Measurements from ENCODE around the gene EPX.

EPX gene

DNA sequence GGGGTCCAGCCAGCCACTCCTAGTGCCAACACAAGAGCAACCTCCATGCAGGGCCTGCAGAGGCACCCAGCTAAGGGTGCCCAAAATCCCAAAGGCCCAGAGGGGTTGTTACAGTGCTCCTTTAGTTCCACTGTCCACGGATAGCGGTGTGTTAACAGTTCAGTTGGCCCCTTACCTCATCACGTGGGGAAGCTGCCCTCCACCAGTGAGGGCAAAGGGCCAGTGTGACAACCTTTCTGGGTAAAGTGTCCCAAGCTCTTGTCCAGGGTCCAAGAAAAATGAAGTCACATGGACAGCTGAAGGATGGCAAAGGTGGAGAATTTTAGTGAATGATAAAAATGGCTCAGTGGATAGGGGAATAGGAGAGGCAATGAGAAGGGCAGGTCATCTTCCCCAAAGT lies 35.2 kb downstream of the EPX start:
- no peak for DNase-seq (ENCODE audit: low spot score)

DNA sequence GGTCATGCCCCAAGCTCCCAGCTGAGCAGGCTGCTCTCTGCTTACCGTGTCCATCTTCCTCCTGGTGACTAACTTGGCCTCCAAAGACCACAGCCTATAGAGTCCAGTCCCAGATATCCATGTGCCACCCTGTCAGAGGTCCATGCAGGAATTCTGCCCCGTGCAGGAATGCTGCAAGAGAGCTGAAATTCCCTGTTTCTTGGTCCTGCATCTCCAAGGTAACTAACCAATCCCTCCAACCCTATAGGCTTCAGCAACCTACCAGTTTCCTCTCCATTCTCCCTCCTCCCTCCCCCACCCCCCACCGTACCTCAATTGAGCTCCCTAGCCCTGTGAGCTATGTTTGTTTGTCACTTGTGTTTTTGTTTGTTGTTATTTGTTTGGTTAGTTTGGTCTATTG lies 36.2 kb downstream of the EPX start:
- DNase-seq (ENCODE audit: low spot score): no peak

DNA sequence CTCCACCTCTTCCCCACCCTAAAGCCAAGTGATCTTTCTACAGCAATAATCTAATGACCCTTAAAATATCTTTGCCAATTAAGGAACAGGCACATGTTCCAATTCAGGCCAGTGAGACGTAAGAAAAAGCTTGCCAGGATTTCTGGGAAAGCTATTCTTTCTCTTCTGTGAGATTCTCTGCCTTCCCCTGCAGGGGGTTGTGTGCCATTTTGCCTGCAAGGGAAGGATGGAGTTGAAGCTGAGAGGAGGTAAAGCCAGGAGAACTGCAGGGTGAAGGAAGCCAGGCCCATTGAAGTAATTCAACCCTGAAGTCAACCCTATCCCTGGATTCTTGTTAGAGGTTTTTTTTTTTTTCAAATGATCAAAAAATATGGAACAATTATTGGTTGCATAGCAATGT lies 36.9 kb downstream of the EPX start:
- DNase-seq (ENCODE audit: low spot score): no peak

DNA sequence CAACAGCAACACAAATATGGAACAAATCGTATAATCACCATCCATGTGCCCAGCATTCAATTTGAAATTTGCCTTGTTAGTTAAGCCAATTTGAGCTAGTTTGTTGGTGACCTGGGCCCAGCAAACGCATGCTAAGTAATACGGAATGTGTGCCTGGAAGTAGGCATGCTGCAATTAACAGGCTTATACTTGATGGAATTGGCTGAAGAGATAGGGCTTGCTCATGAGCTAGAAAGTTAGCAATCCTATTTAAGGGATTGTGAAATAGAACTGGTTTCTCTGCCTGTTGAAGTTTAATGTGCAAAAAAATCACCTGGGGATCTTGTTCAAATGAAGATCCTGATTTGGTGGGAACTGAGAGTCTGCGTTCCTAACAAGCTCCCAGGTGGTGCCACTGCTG lies 37.4 kb downstream of the EPX start:
- DNase-seq (ENCODE audit: low spot score): no peak

- DNase-seq (ENCODE audit: low spot score): no peak
Observed at GRCh38 chr17:58231641-58232040, 39.1 kb downstream of the EPX start.

DNA sequence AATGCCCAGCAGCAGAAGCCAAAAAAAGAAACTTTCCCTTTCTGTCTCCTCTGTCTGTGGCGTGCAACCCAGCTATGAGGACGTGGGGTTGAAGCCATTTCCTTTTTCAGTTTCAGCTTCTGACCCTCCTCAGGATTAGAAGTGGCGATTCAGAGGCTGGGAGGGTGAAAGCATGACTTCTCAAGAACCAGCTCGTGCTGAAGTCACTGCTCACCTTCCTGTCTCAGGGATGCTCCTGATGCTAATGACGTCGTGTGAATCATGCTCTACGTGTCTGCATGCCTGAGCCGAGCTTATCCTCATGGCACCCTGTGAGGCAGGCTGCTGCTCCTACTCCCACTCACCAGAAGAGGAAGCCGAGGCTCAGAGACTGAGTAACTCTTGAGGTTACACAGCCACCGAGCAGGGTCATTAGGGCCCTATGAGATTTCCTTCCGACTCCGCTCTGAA lies 40.2 kb downstream of the EPX start:
- peak; percentile 81 for DNase-seq (ENCODE audit: low spot score)

- DNase-seq (ENCODE audit: low spot score): no peak
Observed at GRCh38 chr17:58233543-58233942, 41.0 kb downstream of the EPX start.

DNA sequence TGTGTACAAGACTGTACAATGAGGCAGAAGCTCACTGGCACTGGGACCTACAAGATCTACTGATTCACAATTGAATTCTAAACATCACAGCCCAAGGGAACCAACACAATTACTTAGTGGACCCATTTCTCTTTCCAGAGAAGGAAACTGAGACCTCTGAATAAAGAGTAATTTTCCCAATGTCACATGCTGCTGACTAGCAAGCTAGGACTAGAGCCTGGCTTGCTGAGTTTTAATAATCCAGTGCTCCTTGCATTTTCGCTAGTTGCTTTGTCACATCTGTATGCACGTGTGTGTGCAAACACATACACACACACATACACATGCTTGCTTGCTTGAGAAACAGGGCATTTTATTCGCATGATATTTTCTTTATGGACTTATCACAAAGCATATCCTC lies 42.0 kb downstream of the EPX start:
- no peak for DNase-seq (ENCODE audit: low spot score)

GRCh38 chr17:58235821-58236220 lies 43.3 kb downstream of the EPX start:
- no peak for DNase-seq (ENCODE audit: low spot score)

GRCh38 chr17:58236394-58236793 lies 43.9 kb downstream of the EPX start:
- no peak for DNase-seq (ENCODE audit: low spot score)

DNA sequence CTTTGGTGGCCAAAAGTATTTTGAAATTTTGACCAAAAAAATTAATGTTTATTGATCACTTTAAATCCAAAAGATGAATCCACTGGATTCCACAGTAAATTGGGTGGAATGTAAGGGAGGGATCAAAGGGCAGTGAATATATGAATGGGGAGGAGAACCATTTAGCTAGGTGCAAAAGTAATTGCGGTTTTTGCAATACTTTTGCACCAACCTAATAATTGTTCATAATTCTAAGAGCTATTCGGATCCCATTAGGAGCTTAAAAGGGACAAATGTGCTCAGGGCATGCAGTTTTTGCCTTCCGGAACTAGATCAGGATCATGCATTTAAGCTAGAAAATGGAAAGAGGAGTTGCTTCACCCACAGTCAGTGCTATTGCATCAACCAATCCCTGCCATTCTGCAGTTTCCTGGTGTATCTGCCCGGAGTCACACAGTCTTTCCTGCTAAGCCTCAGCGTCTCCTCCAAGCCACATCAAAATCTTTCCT lies 45.7 kb downstream of the EPX start, which contains the start of gene LPO:
TSS of gene LPO (plus strand) at position 438 of the 488 bp plus-strand sequence. CDS start 4,396 bp downstream, outside the sequence.
- DNase-seq (ENCODE audit: low spot score): no peak

GRCh38 chr17:58239987-58240386 lies 47.5 kb downstream of the EPX start:
- no peak for DNase-seq (ENCODE audit: low spot score)

GRCh38 chr17:58242171-58242784 lies 49.8 kb downstream of the EPX start:
- DNase-seq (ENCODE audit: low spot score): no peak

- DNase-seq (ENCODE audit: low spot score): no peak
Observed at GRCh38 chr17:58244963-58245362, 52.4 kb downstream of the EPX start.

- no peak for DNase-seq (ENCODE audit: low spot score)
Observed at GRCh38 chr17:58245428-58246103, 53.0 kb downstream of the EPX start.

DNA sequence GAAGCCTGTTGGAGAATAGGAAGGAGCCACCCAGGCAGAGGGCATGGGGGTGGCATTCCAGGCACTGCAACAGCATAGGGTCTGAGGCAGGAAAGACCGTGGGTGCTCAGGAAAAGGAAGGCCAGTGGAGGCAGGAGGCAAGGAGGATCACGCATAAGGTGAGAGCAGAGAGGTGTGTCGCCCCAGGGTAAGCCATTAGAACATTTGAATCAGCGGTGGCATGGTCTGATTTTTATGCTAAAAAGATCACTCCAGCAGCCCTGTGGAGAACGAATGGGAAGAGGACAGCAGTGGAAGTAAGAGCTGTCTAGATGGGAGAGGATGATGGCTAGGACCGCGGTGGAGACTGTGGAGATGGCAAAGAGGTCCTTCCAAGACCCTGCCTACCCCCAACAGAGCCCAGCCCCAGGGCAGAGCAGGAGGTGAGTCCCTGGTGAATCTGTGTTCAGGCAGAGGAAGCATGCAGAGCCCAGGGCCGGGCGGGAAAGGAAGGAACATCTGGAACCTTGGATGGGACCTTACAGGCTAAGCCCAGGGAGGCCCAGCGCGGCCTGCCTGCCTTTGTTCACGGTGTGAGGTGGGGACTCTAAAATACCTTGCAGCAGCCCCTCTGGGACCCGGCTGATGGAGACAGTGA lies 53.7 kb downstream of the EPX start:
- DNase-seq (ENCODE audit: low spot score): no peak

DNA sequence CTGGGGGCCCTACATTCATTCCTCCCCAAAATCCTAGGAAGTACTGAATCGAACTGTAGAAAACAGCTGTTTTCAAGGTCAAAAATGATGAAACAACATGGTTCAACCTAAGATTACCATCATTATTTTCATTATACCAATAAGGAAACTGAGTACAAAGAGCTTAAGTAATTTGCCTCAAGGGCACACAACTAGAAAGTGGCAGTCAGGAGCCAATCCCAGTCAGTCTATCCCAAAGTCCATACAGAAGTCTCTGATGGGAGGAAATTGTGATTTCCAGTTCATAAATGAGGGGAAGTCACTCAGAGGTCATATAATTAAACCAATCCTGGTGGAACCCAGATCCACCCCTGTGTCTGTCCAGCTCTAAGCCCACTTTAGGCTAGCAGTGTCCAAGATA lies 54.3 kb downstream of the EPX start:
- no peak for DNase-seq (ENCODE audit: low spot score)

GRCh38 chr17:58247511-58248363 lies 55.2 kb downstream of the EPX start:
- DNase-seq (ENCODE audit: low spot score): no peak

GRCh38 chr17:58248955-58249269 lies 56.4 kb downstream of the EPX start:
- no peak for DNase-seq (ENCODE audit: low spot score)

- DNase-seq (ENCODE audit: low spot score): no peak
Observed at GRCh38 chr17:58249270-58250133, 57.0 kb downstream of the EPX start.

DNA sequence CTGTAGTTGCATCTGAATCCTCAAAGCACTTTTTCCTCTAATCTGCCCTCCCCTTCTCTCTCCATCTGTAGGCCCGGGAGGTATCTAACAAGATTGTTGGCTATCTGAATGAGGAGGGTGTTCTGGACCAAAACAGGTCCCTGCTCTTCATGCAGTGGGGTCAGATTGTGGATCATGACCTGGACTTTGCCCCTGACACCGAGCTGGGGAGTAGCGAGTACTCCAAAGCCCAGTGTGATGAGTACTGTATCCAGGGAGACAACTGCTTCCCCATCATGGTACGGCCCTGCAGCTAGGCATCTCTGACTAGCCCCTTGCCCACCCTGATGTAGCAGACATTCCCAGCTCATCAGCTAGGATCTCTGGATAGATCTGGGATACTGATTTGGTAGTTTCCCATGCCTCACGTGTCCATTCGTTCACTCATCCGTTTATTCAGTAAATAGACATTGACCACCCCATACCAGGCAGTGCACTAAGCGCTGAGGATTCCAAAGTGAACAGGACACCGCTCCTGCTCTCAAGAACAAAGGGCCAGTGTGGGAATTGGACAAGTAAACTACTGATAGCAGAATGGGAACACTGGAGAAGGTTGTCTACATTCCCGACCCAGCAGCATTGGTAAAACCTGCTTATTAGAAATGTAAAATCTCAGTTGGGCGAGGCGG lies 58.0 kb downstream of the EPX start:
- no peak for DNase-seq (ENCODE audit: low spot score)
